ENCODE data around the gene BMERB1. TPM values are rescaled to one million over a fixed set of nuclear protein-coding genes. Genes with fewer than 3 reads are reported as not detected.
A peak's percentile ranks its signal among the peaks of the same experiment; 100 is the strongest.
"Not testable (repeated sequence)": the region's sequence is repeated elsewhere in the genome, so short reads cannot be mapped to it uniquely, and the experiment has no call there.

The BMERB1 gene
- polyA plus RNA-seq, 1 donor (not counting 4 experiments of a cell fraction or from before 2014, with no cell fraction given): 7.8 TPM

- H3K79me2 ChIP-seq (ENCODE audit: control insufficient read depth, insufficient read depth, low read length); H3K4me1 ChIP-seq (ENCODE audit: control insufficient read depth, extremely low read depth, insufficient read depth, low read length); H3K9me1 ChIP-seq (ENCODE audit: control insufficient read depth, extremely low read depth, insufficient read depth, low read length); H4K20me1 ChIP-seq (ENCODE audit: control insufficient read depth, extremely low read depth, insufficient read depth, low read length); dilution Hi-C loops (cut with MboI; ENCODE audit: extremely low pct_ligation_motif_present, low sequenced_read_pairs); H3K27ac ChIP-seq (ENCODE audit: control insufficient read depth, insufficient read depth, low read length); H3K4me2 ChIP-seq (ENCODE audit: control insufficient read depth, extremely low read depth, insufficient read depth, low read depth, low read length); H3K36me3 ChIP-seq (ENCODE audit: control insufficient read depth in 2 of 2, extremely low read depth in 1 of 2, insufficient read depth in 2 of 2, low read length in 2 of 2); H3K27me3 ChIP-seq (ENCODE audit: control insufficient read depth, extremely low read depth, insufficient read depth, low read length); H2AFZ ChIP-seq (ENCODE audit: control insufficient read depth, low read length); H3K9ac ChIP-seq (ENCODE audit: control insufficient read depth, extremely low read depth, insufficient read depth, low read length); H3K4me3 ChIP-seq (ENCODE audit: control insufficient read depth in 2 of 3, extremely low read depth in 1 of 3, insufficient read depth in 2 of 3, low read depth in 1 of 3, low read length in 3 of 3); FAIRE-seq; H3K9me3 ChIP-seq (ENCODE audit: control insufficient read depth, low read depth, low read length): not testable (repeated sequence)
- peak; percentile 19 for DNase-seq (ENCODE audit: low read depth, low spot score)
These were observed 112.8 kb downstream of the BMERB1 start for GRCh38 chr16:15547072-15547767.

GRCh38 chr16:15547768-15548096 lies 113.3 kb downstream of the BMERB1 start:
- Histone ChIP-seq H3K9me3 (ENCODE audit: control insufficient read depth, low read depth, low read length) (no peaks in the 10 kb centered on the region), H3K36me3 (ENCODE audit: control insufficient read depth in 2 of 2, extremely low read depth in 1 of 2, insufficient read depth in 2 of 2, low read length in 2 of 2) (no peaks in the 10 kb centered on the region), H3K9me1 (ENCODE audit: control insufficient read depth, extremely low read depth, insufficient read depth, low read length) (no peaks in the 10 kb centered on the region), H3K9ac (ENCODE audit: control insufficient read depth, extremely low read depth, insufficient read depth, low read length) (no peak overlapping the region), H4K20me1 (ENCODE audit: control insufficient read depth, extremely low read depth, insufficient read depth, low read length) (no peaks in the 10 kb centered on the region), H3K4me1 (ENCODE audit: control insufficient read depth, extremely low read depth, insufficient read depth, low read length) (peaks cover 3% of the 10 kb centered on the region), H3K79me2 (ENCODE audit: control insufficient read depth, insufficient read depth, low read length) (no peaks in the 10 kb centered on the region), H2AFZ (ENCODE audit: control insufficient read depth, low read length) (no peak overlapping the region), H3K4me3 (ENCODE audit: control insufficient read depth in 2 of 3, extremely low read depth in 1 of 3, insufficient read depth in 2 of 3, low read depth in 1 of 3, low read length in 3 of 3) (no peak overlapping the region), H3K27me3 (ENCODE audit: control insufficient read depth, extremely low read depth, insufficient read depth, low read length) (no peaks in the 10 kb centered on the region), H3K27ac (ENCODE audit: control insufficient read depth, insufficient read depth, low read length) (no peak overlapping the region), H3K4me2 (ENCODE audit: control insufficient read depth, extremely low read depth, insufficient read depth, low read depth, low read length) (no peak overlapping the region)
- DNase-seq (ENCODE audit: low read depth, low spot score) (no peak), FAIRE-seq (no peak)
- TF ChIP-seq EZH2 (IDR thresholded peaks at IDR 0.05; ENCODE audit: low read length): no peak
- no peak for TF ChIP-seq CTCF (optimal IDR thresholded peaks at IDR 0.05 in 1 of 3, IDR thresholded peaks at IDR 0.05 in 1 of 3, conservative IDR thresholded peaks at IDR 0.05 in 1 of 3; ENCODE audit: extremely low read depth in 1 of 3, insufficient read depth in 2 of 3, low read length in 3 of 3)
- dilution Hi-C loops (cut with MboI; ENCODE audit: extremely low pct_ligation_motif_present, low sequenced_read_pairs): no loop called here

GRCh38 chr16:15548482-15548891 lies 114.1 kb downstream of the BMERB1 start:
- H3K4me1 ChIP-seq (ENCODE audit: control insufficient read depth, extremely low read depth, insufficient read depth, low read length): peaks cover 3% of the 10 kb centered on the region
- no peaks in the 10 kb centered on the region for H3K9me3 ChIP-seq (ENCODE audit: control insufficient read depth, low read depth, low read length)
- no peak overlapping the region for H2AFZ ChIP-seq (ENCODE audit: control insufficient read depth, low read length)
- no peak overlapping the region for H3K27ac ChIP-seq (ENCODE audit: control insufficient read depth, insufficient read depth, low read length)
- H3K9me1 ChIP-seq (ENCODE audit: control insufficient read depth, extremely low read depth, insufficient read depth, low read length): no peaks in the 10 kb centered on the region
- dilution Hi-C loops (cut with MboI; ENCODE audit: extremely low pct_ligation_motif_present, low sequenced_read_pairs): no loop called here
- H4K20me1 ChIP-seq (ENCODE audit: control insufficient read depth, extremely low read depth, insufficient read depth, low read length): no peaks in the 10 kb centered on the region
- H3K36me3 ChIP-seq (ENCODE audit: control insufficient read depth in 2 of 2, extremely low read depth in 1 of 2, insufficient read depth in 2 of 2, low read length in 2 of 2): no peaks in the 10 kb centered on the region
- H3K4me3 ChIP-seq (ENCODE audit: control insufficient read depth in 2 of 3, extremely low read depth in 1 of 3, insufficient read depth in 2 of 3, low read depth in 1 of 3, low read length in 3 of 3): no peak overlapping the region
- no peak overlapping the region for H3K9ac ChIP-seq (ENCODE audit: control insufficient read depth, extremely low read depth, insufficient read depth, low read length)
- TF ChIP-seq EZH2 (IDR thresholded peaks at IDR 0.05; ENCODE audit: low read length) (no peak), CTCF (optimal IDR thresholded peaks at IDR 0.05 in 1 of 3, IDR thresholded peaks at IDR 0.05 in 1 of 3, conservative IDR thresholded peaks at IDR 0.05 in 1 of 3; ENCODE audit: extremely low read depth in 1 of 3, insufficient read depth in 2 of 3, low read length in 3 of 3) (no peak)
- no peak for FAIRE-seq
- DNase-seq (ENCODE audit: low read depth, low spot score): no peak
- no peak overlapping the region for H3K4me2 ChIP-seq (ENCODE audit: control insufficient read depth, extremely low read depth, insufficient read depth, low read depth, low read length)
- H3K27me3 ChIP-seq (ENCODE audit: control insufficient read depth, extremely low read depth, insufficient read depth, low read length): no peaks in the 10 kb centered on the region
- H3K79me2 ChIP-seq (ENCODE audit: control insufficient read depth, insufficient read depth, low read length): no peaks in the 10 kb centered on the region

Data from keratinocyte (primary cell).